PC-9 (cell line): ENCODE data around the gene BCR. TPM values are rescaled to one million over a fixed set of nuclear protein-coding genes. Genes with fewer than 3 reads are reported as not detected.

Source experiments
- BruUV-seq: library from RNA; stranded (reverse); fragments of 400-500 nt; replicated peaks from 2 replicates; lab custom pipeline; 2021; lab: Mats Ljungman, UMichigan
- CTCF ChIA-PET: fragments of 300-600 bp; sonication (Branson Sonifier 250); formaldehyde crosslinking; loops from one replicate; lab custom pipeline; 2022; ENCODE audit warnings: antibody characterized with exemption; lab: Charles Lee
- POLR2A ChIA-PET: fragments of 300-600 bp; sonication (Branson Sonifier 250); formaldehyde crosslinking; loops from one replicate; lab custom pipeline; 2022; ENCODE audit warnings: antibody characterized with exemption; ENCODE audit not compliant: unreplicated experiment; lab: Charles Lee
- DNase-seq, 2 experiments: peaks; one replicate each; pipeline versions ENCODE4 v3.0.0 to v3.0.0-alpha.2; 2015 to 2022; ENCODE audit warnings: mixed read lengths in 1 of 2
- H2AFZ ChIP-seq: fragments of 200-600 bp; sonication (generic); 2 replicates; pipeline ENCODE4 v1.8.1; 2017; ENCODE audit warnings: antibody characterized with exemption
- H3F3A ChIP-seq: fragments of 200-600 bp; sonication (generic); 2 replicates; pipeline ENCODE4 v1.8.1; 2017; ENCODE audit warnings: antibody characterized with exemption, mild to moderate bottlenecking, low read depth; ENCODE audit not compliant: insufficient read depth
- H3K27ac ChIP-seq: fragments of 200-600 bp; sonication (generic); 2 replicates; pipeline ENCODE4 v1.6.1; 2016; ENCODE audit warnings: mixed run types
- H3K27me3 ChIP-seq: fragments of 200-600 bp; sonication (generic); 2 replicates; pipeline ENCODE4 v1.6.1; 2016; ENCODE audit warnings: low read depth, mixed run types; ENCODE audit not compliant: insufficient read depth
- H3K36me3 ChIP-seq: fragments of 200-600 bp; sonication (generic); 2 replicates; pipeline ENCODE4 v1.6.1; 2016; ENCODE audit warnings: low read depth, mixed run types
- H3K4me1 ChIP-seq: fragments of 200-600 bp; sonication (generic); replicated peaks from 2 replicates; pipeline ENCODE4 v1.6.1; 2016; ENCODE audit warnings: mixed run types; ENCODE audit not compliant: insufficient read depth
- H3K4me2 ChIP-seq: fragments of 200-600 bp; sonication (generic); 2 replicates; pipeline ENCODE4 v1.6.1; 2017; ENCODE audit warnings: mixed run types
- H3K4me3 ChIP-seq: fragments of 200-600 bp; sonication (generic); 2 replicates; pipeline ENCODE4 v1.6.1; 2016; ENCODE audit warnings: mixed run types
- H3K79me2 ChIP-seq: fragments of 200-600 bp; sonication (generic); 2 replicates; pipeline ENCODE4 v1.6.1; 2017; ENCODE audit warnings: low read depth, mixed run types
- H3K9me2 ChIP-seq: fragments of 200-600 bp; sonication (generic); 2 replicates; pipeline ENCODE4 v1.8.1; 2017; ENCODE audit warnings: mild to moderate bottlenecking; ENCODE audit not compliant: insufficient read depth
- H3K9me3 ChIP-seq: fragments of 200-600 bp; sonication (generic); 2 replicates; pipeline ENCODE4 v1.8.1; 2016; ENCODE audit warnings: low read depth; ENCODE audit not compliant: insufficient read depth
- H4K20me1 ChIP-seq: fragments of 200-600 bp; sonication (generic); 2 replicates; pipeline ENCODE4 v1.8.1; 2017; ENCODE audit not compliant: insufficient read depth
- EZH2 ChIP-seq: fragments of 200-600 bp; sonication (generic); IDR thresholded peaks from 2 replicates; pipeline ENCODE4 v1.8.0; 2017; ENCODE audit warnings: antibody characterized with exemption, low read depth
- intact Hi-C: fragments of 100-400 bp; cut with micrococcal nuclease; formaldehyde crosslinking; loops from one replicate; pipeline ENCODE4 v1.10.0; 2022; ENCODE audit not compliant: unreplicated experiment
- total RNA-seq: library from RNA; stranded (reverse); gene quantifications from 2 replicates; pipeline ENCODE4 v1.2.3, GENCODE V29; 2021
- TF ChIP-seq, protein P1 (sequence below): fragments of 200-600 bp; sonication (generic); conservative IDR thresholded peaks from 2 replicates; pipeline ENCODE4 v1.6.1; 2017; ENCODE audit warnings: mixed run types, antibody characterized with exemption, mild to moderate bottlenecking, moderate library complexity

BCR gene
- total RNA-seq, 1 experiment from 2014 or later: 47.8 TPM

GRCh38 chr22:23229646-23230045 is 49.3 kb downstream of the BCR start:
- CTCF ChIA-PET: no interaction called here
- peaks cover 35% of the 10 kb centered on the region for H3K4me1 ChIP-seq
- H3K4me2 ChIP-seq: no peak overlapping the region
- no peak for DNase-seq
- no peak for TF ChIP-seq EZH2
- TF ChIP-seq, protein P1, sequence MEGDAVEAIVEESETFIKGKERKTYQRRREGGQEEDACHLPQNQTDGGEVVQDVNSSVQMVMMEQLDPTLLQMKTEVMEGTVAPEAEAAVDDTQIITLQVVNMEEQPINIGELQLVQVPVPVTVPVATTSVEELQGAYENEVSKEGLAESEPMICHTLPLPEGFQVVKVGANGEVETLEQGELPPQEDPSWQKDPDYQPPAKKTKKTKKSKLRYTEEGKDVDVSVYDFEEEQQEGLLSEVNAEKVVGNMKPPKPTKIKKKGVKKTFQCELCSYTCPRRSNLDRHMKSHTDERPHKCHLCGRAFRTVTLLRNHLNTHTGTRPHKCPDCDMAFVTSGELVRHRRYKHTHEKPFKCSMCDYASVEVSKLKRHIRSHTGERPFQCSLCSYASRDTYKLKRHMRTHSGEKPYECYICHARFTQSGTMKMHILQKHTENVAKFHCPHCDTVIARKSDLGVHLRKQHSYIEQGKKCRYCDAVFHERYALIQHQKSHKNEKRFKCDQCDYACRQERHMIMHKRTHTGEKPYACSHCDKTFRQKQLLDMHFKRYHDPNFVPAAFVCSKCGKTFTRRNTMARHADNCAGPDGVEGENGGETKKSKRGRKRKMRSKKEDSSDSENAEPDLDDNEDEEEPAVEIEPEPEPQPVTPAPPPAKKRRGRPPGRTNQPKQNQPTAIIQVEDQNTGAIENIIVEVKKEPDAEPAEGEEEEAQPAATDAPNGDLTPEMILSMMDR: no peak
- no peaks in the 10 kb centered on the region for H3K27me3 ChIP-seq
- no peak overlapping the region for H3K4me3 ChIP-seq
- intact Hi-C loops: no loop called here
- POLR2A ChIA-PET: interaction anchor here (0.6 kb wide), 1 partner anchor 33 kb away, joined by 9 read pairs; no protein-coding TSS in a partner anchor
- no peak overlapping the region for H2AFZ ChIP-seq
- no TSS peak for BruUV-seq
- H3K27ac ChIP-seq: no peak overlapping the region
- no peaks in the 10 kb centered on the region for H3K36me3 ChIP-seq
- peaks cover 4% of the 10 kb centered on the region; the same call in 1 of the 2 replicates for H4K20me1 ChIP-seq
- H3K9me3 ChIP-seq: peaks cover 8% of the 10 kb centered on the region; the same call in 1 of the 2 replicates
- no peaks in the 10 kb centered on the region for H3K9me2 ChIP-seq
- H3K79me2 ChIP-seq: peaks cover 87% of the 10 kb centered on the region
- peaks cover 29% of the 10 kb centered on the region for H3F3A ChIP-seq

- Histone ChIP-seq H3K9me3 (peaks cover 8% of the 10 kb centered on the region; the same call in 1 of the 2 replicates), H4K20me1 (peaks cover 4% of the 10 kb centered on the region; the same call in 1 of the 2 replicates), H3F3A (peaks cover 20% of the 10 kb centered on the region), H2AFZ (no peak overlapping the region), H3K27ac (no peak overlapping the region), H3K4me3 (no peak overlapping the region), H3K9me2 (no peaks in the 10 kb centered on the region), H3K79me2 (peaks cover 91% of the 10 kb centered on the region), H3K36me3 (no peaks in the 10 kb centered on the region), H3K4me1 (peaks cover 26% of the 10 kb centered on the region), H3K4me2 (no peak overlapping the region), H3K27me3 (no peaks in the 10 kb centered on the region)
- no TSS peak for BruUV-seq
- CTCF ChIA-PET: no interaction called here
- TF ChIP-seq, protein P1: no peak
- TF ChIP-seq EZH2: no peak
- POLR2A ChIA-PET: no interaction called here
- DNase-seq: no peak
- intact Hi-C loops: no loop called here
Measured at GRCh38 chr22:23230348-23231068, 50.2 kb downstream of the BCR start.

- H3K9me3 ChIP-seq: peaks cover 8% of the 10 kb centered on the region; the same call in 1 of the 2 replicates
- CTCF ChIA-PET: no interaction called here
- H3F3A ChIP-seq: peaks cover 10% of the 10 kb centered on the region; the same call in 1 of the 2 replicates
- H3K4me2 ChIP-seq: no peak overlapping the region
- H3K9me2 ChIP-seq: no peaks in the 10 kb centered on the region
- intact Hi-C loops: no loop called here
- no peaks in the 10 kb centered on the region for H3K36me3 ChIP-seq
- H3K4me1 ChIP-seq: peaks cover 16% of the 10 kb centered on the region
- H4K20me1 ChIP-seq: peaks cover 11% of the 10 kb centered on the region; the same call in 1 of the 2 replicates
- H3K79me2 ChIP-seq: peaks cover 95% of the 10 kb centered on the region
- POLR2A ChIA-PET: no interaction called here
- H3K4me3 ChIP-seq: no peak overlapping the region
- no peak for DNase-seq
- no TSS peak for BruUV-seq
- no peak overlapping the region for H3K27ac ChIP-seq
- TF ChIP-seq, protein P1: no peak
- TF ChIP-seq EZH2: no peak
- H3K27me3 ChIP-seq: no peaks in the 10 kb centered on the region
- no peak overlapping the region for H2AFZ ChIP-seq
Measured at GRCh38 chr22:23231471-23232093, 51.3 kb downstream of the BCR start.
